ENCODE data around the gene GRB7. TPM values are rescaled to one million over a fixed set of nuclear protein-coding genes. Genes with fewer than 3 reads are reported as not detected.
A peak's percentile ranks its signal among the peaks of the same experiment; 100 is the strongest.

Gene GRB7
- total RNA-seq, 1 experiment from 2014 or later, result 2,531 TPM

DNA sequence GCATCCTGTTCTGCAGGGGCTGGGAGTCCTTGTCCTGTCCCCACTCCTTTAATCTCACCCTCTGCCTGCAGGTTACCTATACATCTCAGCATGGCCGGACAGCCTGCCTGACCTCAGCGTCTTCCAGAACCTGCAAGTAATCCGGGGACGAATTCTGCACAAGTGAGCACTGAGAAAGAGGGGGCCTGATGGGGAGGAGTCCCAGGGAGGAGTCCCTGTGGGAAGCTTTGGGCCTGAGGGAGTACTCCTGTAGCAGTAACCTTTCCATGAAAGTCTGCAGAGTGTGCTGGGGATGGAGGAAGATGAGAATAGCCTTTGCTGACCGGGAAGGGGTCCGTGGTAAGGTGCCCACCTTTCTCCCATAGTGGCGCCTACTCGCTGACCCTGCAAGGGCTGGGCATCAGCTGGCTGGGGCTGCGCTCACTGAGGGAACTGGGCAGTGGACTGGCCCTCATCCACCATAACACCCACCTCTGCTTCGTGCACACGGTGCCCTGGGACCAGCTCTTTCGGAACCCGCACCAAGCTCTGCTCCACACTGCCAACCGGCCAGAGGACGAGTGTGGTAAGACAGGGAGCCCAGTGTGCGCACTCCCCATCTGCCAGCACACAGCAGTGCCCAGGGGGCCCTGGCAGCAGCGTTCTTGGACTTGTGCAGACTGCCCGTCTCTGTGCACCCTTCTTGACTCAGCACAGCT lies 22.2 kb upstream of the GRB7 start:
- no peak overlapping the region for H3K4me3 Mint-ChIP-seq (ENCODE audit: low read depth, unreplicated experiment)
- peak overlapping the region; percentile 0 for H3K27ac Mint-ChIP-seq (ENCODE audit: unreplicated experiment)
- DNase-seq, result no peak
- H3K36me3 Mint-ChIP-seq (ENCODE audit: insufficient read depth, unreplicated experiment), result peaks cover 98% of the 10 kb centered on the region
- intact Hi-C loops (cut with micrococcal nuclease; ENCODE audit: unreplicated experiment), result no loop called here
- CTCF ChIA-PET, result interaction anchor here (0.7 to 161.2 kb wide), 13 partner anchors 1 to 339 kb away, joined by 3 to 42089 read pairs (median 8); partner anchors contain the start of genes ERBB2, GRB7, GSDMA and GSDMB
- no peaks in the 10 kb centered on the region for H3K27me3 Mint-ChIP-seq (ENCODE audit: unreplicated experiment)
- no peaks in the 10 kb centered on the region for H3K9me3 Mint-ChIP-seq (ENCODE audit: low read depth, unreplicated experiment)
- H3K4me1 Mint-ChIP-seq (ENCODE audit: low read depth, unreplicated experiment), result peaks cover 21% of the 10 kb centered on the region
- TF ChIP-seq, protein P1, sequence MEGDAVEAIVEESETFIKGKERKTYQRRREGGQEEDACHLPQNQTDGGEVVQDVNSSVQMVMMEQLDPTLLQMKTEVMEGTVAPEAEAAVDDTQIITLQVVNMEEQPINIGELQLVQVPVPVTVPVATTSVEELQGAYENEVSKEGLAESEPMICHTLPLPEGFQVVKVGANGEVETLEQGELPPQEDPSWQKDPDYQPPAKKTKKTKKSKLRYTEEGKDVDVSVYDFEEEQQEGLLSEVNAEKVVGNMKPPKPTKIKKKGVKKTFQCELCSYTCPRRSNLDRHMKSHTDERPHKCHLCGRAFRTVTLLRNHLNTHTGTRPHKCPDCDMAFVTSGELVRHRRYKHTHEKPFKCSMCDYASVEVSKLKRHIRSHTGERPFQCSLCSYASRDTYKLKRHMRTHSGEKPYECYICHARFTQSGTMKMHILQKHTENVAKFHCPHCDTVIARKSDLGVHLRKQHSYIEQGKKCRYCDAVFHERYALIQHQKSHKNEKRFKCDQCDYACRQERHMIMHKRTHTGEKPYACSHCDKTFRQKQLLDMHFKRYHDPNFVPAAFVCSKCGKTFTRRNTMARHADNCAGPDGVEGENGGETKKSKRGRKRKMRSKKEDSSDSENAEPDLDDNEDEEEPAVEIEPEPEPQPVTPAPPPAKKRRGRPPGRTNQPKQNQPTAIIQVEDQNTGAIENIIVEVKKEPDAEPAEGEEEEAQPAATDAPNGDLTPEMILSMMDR (IDR thresholded peaks at IDR 0.05; ENCODE audit: unreplicated experiment), result no peak
- no TSS peak for BruUV-seq (replicated peaks)

DNA sequence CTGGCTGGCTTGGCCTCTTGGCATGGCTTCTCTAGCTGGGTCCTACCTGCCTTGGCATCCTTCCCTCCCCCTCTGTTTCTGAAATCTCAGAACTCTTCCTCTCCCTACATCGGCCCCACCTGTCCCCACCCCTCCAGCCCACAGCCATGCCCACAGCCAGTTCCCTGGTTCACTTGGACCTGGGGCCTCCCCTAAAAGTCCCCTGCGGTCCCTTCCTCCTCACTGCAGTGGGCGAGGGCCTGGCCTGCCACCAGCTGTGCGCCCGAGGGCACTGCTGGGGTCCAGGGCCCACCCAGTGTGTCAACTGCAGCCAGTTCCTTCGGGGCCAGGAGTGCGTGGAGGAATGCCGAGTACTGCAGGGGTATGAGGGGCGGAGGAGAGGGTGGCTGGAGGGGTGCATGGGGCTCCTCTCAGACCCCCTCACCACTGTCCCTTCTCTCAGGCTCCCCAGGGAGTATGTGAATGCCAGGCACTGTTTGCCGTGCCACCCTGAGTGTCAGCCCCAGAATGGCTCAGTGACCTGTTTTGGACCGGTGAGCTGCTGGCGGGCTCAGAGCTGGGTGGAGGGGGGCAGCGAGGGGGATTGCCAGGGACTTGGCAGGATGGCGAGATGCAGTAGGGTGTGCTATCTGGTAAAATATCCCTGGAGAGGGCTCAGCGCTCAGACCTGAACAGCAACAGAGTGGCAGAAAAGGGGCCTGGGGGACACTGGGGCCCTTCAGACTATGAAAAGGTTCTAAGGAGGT lies 21.5 kb upstream of the GRB7 start:
- H3K4me3 Mint-ChIP-seq (ENCODE audit: low read depth, unreplicated experiment), result no peak overlapping the region
- H3K27ac Mint-ChIP-seq (ENCODE audit: unreplicated experiment), result peak overlapping the region; percentile 2
- DNase-seq, result no peak
- no peaks in the 10 kb centered on the region for H3K9me3 Mint-ChIP-seq (ENCODE audit: low read depth, unreplicated experiment)
- no TSS peak for BruUV-seq (replicated peaks)
- CTCF ChIA-PET, result interaction anchor here (0.5 to 161.2 kb wide), 16 partner anchors 1 to 563 kb away, joined by 3 to 42089 read pairs (median 8); partner anchors contain the start of genes ERBB2, GRB7, GSDMA and GSDMB
- intact Hi-C loops (cut with micrococcal nuclease; ENCODE audit: unreplicated experiment), result no loop called here
- TF ChIP-seq, protein P1 (IDR thresholded peaks at IDR 0.05; ENCODE audit: unreplicated experiment), result no peak
- no peaks in the 10 kb centered on the region for H3K27me3 Mint-ChIP-seq (ENCODE audit: unreplicated experiment)
- peaks cover 21% of the 10 kb centered on the region for H3K4me1 Mint-ChIP-seq (ENCODE audit: low read depth, unreplicated experiment)
- peaks cover 98% of the 10 kb centered on the region for H3K36me3 Mint-ChIP-seq (ENCODE audit: insufficient read depth, unreplicated experiment)

DNA sequence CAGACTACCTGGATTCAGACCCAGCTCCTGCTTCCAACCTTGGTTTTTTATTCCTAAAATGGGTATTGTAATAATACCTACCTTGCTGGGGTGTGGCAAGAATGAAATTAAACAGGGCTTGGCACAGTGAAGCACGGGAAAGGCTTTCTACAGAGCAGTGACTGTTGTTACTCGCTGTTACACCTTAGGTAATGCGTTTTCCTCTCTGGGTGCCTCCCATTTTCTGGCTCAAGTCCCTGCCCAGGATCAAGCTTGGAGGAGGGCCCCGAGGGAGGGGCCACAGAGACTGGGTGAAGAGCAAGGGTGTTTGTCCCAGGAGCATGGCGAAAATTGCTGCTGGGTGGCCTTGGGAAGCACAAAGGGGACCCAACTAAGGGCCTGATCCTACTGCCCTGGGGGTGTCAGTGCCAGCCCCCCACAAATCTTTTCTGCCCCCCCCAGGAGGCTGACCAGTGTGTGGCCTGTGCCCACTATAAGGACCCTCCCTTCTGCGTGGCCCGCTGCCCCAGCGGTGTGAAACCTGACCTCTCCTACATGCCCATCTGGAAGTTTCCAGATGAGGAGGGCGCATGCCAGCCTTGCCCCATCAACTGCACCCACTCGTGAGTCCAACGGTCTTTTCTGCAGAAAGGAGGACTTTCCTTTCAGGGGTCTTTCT lies 20.7 kb upstream of the GRB7 start:
- intact Hi-C loops (cut with micrococcal nuclease; ENCODE audit: unreplicated experiment), result no loop called here
- no peaks in the 10 kb centered on the region for H3K27me3 Mint-ChIP-seq (ENCODE audit: unreplicated experiment)
- DNase-seq, result peak; percentile 89
- no peaks in the 10 kb centered on the region for H3K9me3 Mint-ChIP-seq (ENCODE audit: low read depth, unreplicated experiment)
- no peak overlapping the region for H3K4me3 Mint-ChIP-seq (ENCODE audit: low read depth, unreplicated experiment)
- peaks cover 98% of the 10 kb centered on the region for H3K36me3 Mint-ChIP-seq (ENCODE audit: insufficient read depth, unreplicated experiment)
- CTCF ChIA-PET, result interaction anchor here (0.5 to 161.2 kb wide), 11 partner anchors 2 to 562 kb away, joined by 3 to 42089 read pairs (median 7); partner anchors contain the start of genes ERBB2, GRB7, GSDMA and GSDMB
- H3K4me1 Mint-ChIP-seq (ENCODE audit: low read depth, unreplicated experiment), result peaks cover 21% of the 10 kb centered on the region
- TF ChIP-seq, protein P1 (IDR thresholded peaks at IDR 0.05; ENCODE audit: unreplicated experiment), result no peak
- BruUV-seq (replicated peaks), result no TSS peak
- peak overlapping the region; percentile 2 for H3K27ac Mint-ChIP-seq (ENCODE audit: unreplicated experiment)

DNA sequence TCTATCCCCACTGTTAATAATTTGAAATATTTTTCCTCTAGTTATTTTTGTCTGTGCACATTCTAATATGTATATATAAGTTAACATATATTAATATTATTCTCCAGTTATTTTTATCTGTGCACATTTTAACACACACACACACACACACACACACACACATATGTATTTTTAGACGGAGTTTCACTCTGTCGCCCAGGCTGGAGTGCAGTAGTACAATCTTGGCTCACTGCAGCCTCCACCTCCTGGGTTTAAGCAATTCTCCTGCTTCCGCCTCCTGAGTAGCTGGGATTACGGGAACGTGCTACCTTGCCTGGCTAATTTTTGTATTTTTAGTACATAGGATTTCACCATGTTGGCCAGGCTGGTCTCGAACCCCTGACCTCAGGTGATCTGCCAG lies 20.1 kb upstream of the GRB7 start:
- Mint-ChIP-seq H3K4me3 (ENCODE audit: low read depth, unreplicated experiment) (no peak overlapping the region), H3K27me3 (ENCODE audit: unreplicated experiment) (no peaks in the 10 kb centered on the region), H3K36me3 (ENCODE audit: insufficient read depth, unreplicated experiment) (peaks cover 98% of the 10 kb centered on the region), H3K9me3 (ENCODE audit: low read depth, unreplicated experiment) (no peaks in the 10 kb centered on the region), H3K27ac (ENCODE audit: unreplicated experiment) (peak overlapping the region; percentile 2), H3K4me1 (ENCODE audit: low read depth, unreplicated experiment) (peaks cover 21% of the 10 kb centered on the region)
- TF ChIP-seq, protein P1 (IDR thresholded peaks at IDR 0.05; ENCODE audit: unreplicated experiment), result no peak
- intact Hi-C loops (cut with micrococcal nuclease; ENCODE audit: unreplicated experiment), result loop anchor here (1.0 kb wide), 10 partner anchors 29 to 99 kb away; partner anchors contain the start of genes PGAP3 and PNMT
- BruUV-seq (replicated peaks), result no TSS peak
- no peak for DNase-seq
- CTCF ChIA-PET, result interaction anchor here (0.8 to 161.2 kb wide), 13 partner anchors 3 to 254 kb away, joined by 4 to 42089 read pairs (median 40); partner anchors contain the start of genes ERBB2, GRB7, GSDMA and LRRC3C
